ENCODE measurements around the gene KCNG1. TPM values are rescaled to one million over a fixed set of nuclear protein-coding genes. Genes with fewer than 3 reads are reported as not detected.
A peak's percentile ranks its signal among the peaks of the same experiment; 100 is the strongest.

Gene KCNG1
- total and polyA plus RNA-seq, 2 of the 8 experiments (the other 6 are each of a cell fraction or from before 2014, with no cell fraction given) = 16.0 to 18.0 TPM

DNA sequence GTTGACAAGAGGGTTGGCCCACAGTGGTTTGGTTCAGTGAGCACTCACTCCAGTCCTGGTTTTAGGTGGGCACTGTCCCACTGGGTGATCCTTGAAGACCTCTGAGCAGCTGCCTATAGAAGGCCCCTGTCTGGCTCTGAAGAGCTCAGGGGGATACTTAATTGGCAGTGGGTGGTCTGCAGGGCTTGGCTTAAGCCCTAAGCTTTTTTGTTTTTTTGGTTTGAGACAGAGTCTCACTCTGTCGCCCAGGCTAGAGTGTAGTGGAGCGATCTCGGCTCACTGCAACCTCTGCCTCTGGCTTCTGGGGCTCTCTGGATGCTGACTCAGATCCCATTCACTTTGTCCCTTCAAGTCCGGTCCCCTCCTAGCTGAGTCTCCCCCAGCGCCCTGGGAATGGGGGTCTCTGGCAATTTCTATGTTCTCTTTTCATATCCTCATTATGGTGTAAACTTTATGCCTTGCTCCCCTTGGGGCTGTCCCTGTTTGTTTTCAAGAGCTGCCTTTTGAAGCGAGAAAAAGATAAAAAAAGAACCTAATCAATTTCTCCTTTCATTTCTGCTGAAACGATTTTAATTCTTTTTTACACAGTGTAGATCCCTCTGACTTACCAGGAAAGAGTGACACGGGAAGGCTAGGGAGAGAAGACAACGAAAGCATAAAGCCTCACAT lies 12.2 kb upstream of the KCNG1 start:
- H2BK5ac ChIP-seq (ENCODE audit: low read depth, low read length) = no peak overlapping the region
- no peak overlapping the region for H3K27ac ChIP-seq (ENCODE audit: low read depth, low read length)
- 73% methylated on average over 9 of the region's 9 CpGs; no CpG with 5 or more reads in 1 of the 2 experiments for WGBS, 2 experiments (ENCODE audit: extremely low coverage in 1 of 2, insufficient coverage in 1 of 2, insufficient read length in 1 of 2, insufficient replicate concordance in 2 of 2, low coverage in 1 of 2, low lambda C conversion rate in 2 of 2, missing lambda C conversion rate in 1 of 2)
- H3K4me3 ChIP-seq (ENCODE audit: extremely low read depth in 1 of 4, insufficient read depth in 2 of 4, low read depth in 3 of 4, low read length in 4 of 4) = no peak overlapping the region
- H3K9ac ChIP-seq (replicated peaks in 1 of 4; ENCODE audit: extremely low read depth in 1 of 4, low read depth in 3 of 4, low read length in 3 of 4) = no peak overlapping the region
- H3K4ac ChIP-seq (replicated peaks; ENCODE audit: insufficient read length, low read depth, low read length) = no peak overlapping the region
- peaks cover 0 to 2% (median 0%) of the 10 kb centered on the region in 4 experiments; a peak in 3 of 7 replicates for H3K27me3 ChIP-seq (replicated peaks in 1 of 4; ENCODE audit: control insufficient read depth in 3 of 4, extremely low read depth in 1 of 4, insufficient read depth in 3 of 4, low read length in 3 of 4)
- FAIRE-seq (no peak), DNase-seq (ENCODE audit: low read depth in 1 of 2, low spot score in 2 of 2) (no peak)
- H2AK5ac ChIP-seq (ENCODE audit: low read depth, low read length) = no peak overlapping the region
- no peak overlapping the region for H2BK120ac ChIP-seq (replicated peaks; ENCODE audit: low read depth, low read length)
- no peaks in the 10 kb centered on the region for H3K36me3 ChIP-seq (ENCODE audit: control insufficient read depth in 2 of 4, insufficient read depth in 4 of 4, low read length in 3 of 4)
- H3K18ac ChIP-seq (ENCODE audit: extremely low read depth, low read length) = no peak overlapping the region
- POLR2A ChIA-PET (ENCODE audit: partially characterized antibody) = interaction anchor here (1.3 to 1.7 kb wide), 2 partner anchors 23 to 43 kb away, joined by 3 to 4 read pairs; no protein-coding TSS in a partner anchor
- no peak overlapping the region for H4K5ac ChIP-seq (ENCODE audit: insufficient read length, low read depth, low read length)
- peaks cover 0 to 9% of the 10 kb centered on the region in 2 experiments; a peak in 1 of 4 replicates for H3K9me3 ChIP-seq (ENCODE audit: insufficient read depth in 2 of 2, low read depth in 1 of 2, low read length in 1 of 2)
- H2BK20ac ChIP-seq (ENCODE audit: low read length) = no peak overlapping the region
- H4K8ac ChIP-seq (ENCODE audit: extremely low read depth, insufficient read depth, low read length) = no peak overlapping the region
- H3K23me2 ChIP-seq (ENCODE audit: low read depth, low read length) = no peaks in the 10 kb centered on the region
- H3K23ac ChIP-seq (ENCODE audit: insufficient read length) = no peak overlapping the region
- H2BK15ac ChIP-seq (ENCODE audit: low read length) = no peak overlapping the region; the same call in 1 of the 2 replicates
- H3K4me1 ChIP-seq (replicated peaks in 1 of 4; ENCODE audit: control insufficient read depth in 3 of 4, insufficient read depth in 4 of 4, low read length in 3 of 4) = 0 out of 7 replicates have a peak, but pooled peaks cover 0 to 2% (median 0%) of the 10 kb centered on the region in 4 experiments
- no peaks in the 10 kb centered on the region for H3K79me1 ChIP-seq (ENCODE audit: low read depth, low read length)
- CTCF ChIA-PET (ENCODE audit: partially characterized antibody) = interaction anchor here (1.0 to 2.7 kb wide), 6 partner anchors 9 to 290 kb away, joined by 3 to 12 read pairs (median 7); no protein-coding TSS in a partner anchor
- no peaks in the 10 kb centered on the region for H4K20me1 ChIP-seq (replicated peaks in 1 of 2; ENCODE audit: control insufficient read depth in 1 of 2, insufficient read depth in 2 of 2, low read length in 2 of 2)
- peak overlapping the region; percentile 71; the same call in 1 of the 2 replicates for H2BK12ac ChIP-seq (ENCODE audit: low read depth, low read length)
- H2AFZ ChIP-seq (ENCODE audit: low read length) = no peak overlapping the region
- H3K56ac ChIP-seq (replicated peaks; ENCODE audit: insufficient read length, low read depth, low read length) = no peak overlapping the region
- no peak overlapping the region for H3K4me2 ChIP-seq (ENCODE audit: insufficient read depth in 1 of 2, low read depth in 2 of 2, low read length in 2 of 2)
- no peak overlapping the region for H4K91ac ChIP-seq (replicated peaks; ENCODE audit: insufficient read length, low read length)
- no peak overlapping the region for H3K14ac ChIP-seq (ENCODE audit: insufficient read length)
- H3K79me2 ChIP-seq (ENCODE audit: control insufficient read depth in 1 of 2, insufficient read depth in 2 of 2, low read length in 2 of 2) = no peaks in the 10 kb centered on the region
- TF ChIP-seq TAF1 (IDR thresholded peaks at IDR 0.05; ENCODE audit: low read depth, low read length) (no peak), CREB1 (IDR thresholded peaks at IDR 0.05) (no peak), SIRT6 (IDR thresholded peaks at IDR 0.05; ENCODE audit: low read length) (no peak), GABPA (IDR thresholded peaks at IDR 0.05; ENCODE audit: borderline replicate concordance, insufficient read depth, low read length) (no peak), RFX5 (IDR thresholded peaks at IDR 0.05; ENCODE audit: borderline replicate concordance, low read depth, low read length) (no peak), CBX8 (IDR thresholded peaks at IDR 0.05; ENCODE audit: borderline replicate concordance, low read depth, low read length) (no peak), CHD1 (IDR thresholded peaks at IDR 0.05; ENCODE audit: low read depth, low read length) (no peak), JUND (IDR thresholded peaks at IDR 0.05; ENCODE audit: low read length) (no peak), GTF2F1 (IDR thresholded peaks at IDR 0.05; ENCODE audit: borderline replicate concordance, low read depth, low read length) (no peak), FOSL1 (IDR thresholded peaks at IDR 0.05; ENCODE audit: insufficient read depth, low read depth, low read length) (no peak), MAFK (IDR thresholded peaks at IDR 0.05; ENCODE audit: low read depth, low read length) (no peak), HDAC6 (IDR thresholded peaks at IDR 0.05; ENCODE audit: low read depth, low read length) (no peak)
- TF ChIP-seq, protein P1, sequence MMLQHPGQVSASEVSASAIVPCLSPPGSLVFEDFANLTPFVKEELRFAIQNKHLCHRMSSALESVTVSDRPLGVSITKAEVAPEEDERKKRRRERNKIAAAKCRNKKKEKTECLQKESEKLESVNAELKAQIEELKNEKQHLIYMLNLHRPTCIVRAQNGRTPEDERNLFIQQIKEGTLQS (IDR thresholded peaks at IDR 0.05; ENCODE audit: insufficient read depth, low read depth, low read length) = no peak

All from H1 (cell line).